Adrenal gland (tissue), 5 donors: ENCODE measurements around the gene OXSM.

Source experiments
- CTCF ChIP-seq, 6 experiments: fragments of 450-650 bp in 4 of 6; fragments of 200-600 bp in 2 of 6; sonication (generic) in 1 of 6; IDR thresholded peaks; 1 replicate in 5 of 6; 2 replicates in 1 of 6; pipeline versions ENCODE4 v1.5.1 to v1.8.0; 2016 to 2021; ENCODE audit warnings: antibody characterized with exemption in 6 of 6, mild to moderate bottlenecking in 2 of 6, moderate library complexity in 1 of 6
- POLR2A ChIP-seq, 2 donors: fragments of 450-650 bp; IDR thresholded peaks; one replicate each; pipeline ENCODE4 v1.6.1; 2017; ENCODE audit warnings: antibody characterized with exemption in 2 of 2, mild to moderate bottlenecking in 2 of 2, moderate library complexity in 1 of 2
- donor health status: DM: no; HTN: no; CAD: no.

GRCh38 chr3:25823314-25823713 is 33.4 kb downstream of the OXSM start:
- TF ChIP-seq CTCF (IDR thresholded peaks at IDR 0.05) (no peak), POLR2A (IDR thresholded peaks at IDR 0.05) (no peak)
